Measurements from ENCODE around the gene RNF208.

DNA sequence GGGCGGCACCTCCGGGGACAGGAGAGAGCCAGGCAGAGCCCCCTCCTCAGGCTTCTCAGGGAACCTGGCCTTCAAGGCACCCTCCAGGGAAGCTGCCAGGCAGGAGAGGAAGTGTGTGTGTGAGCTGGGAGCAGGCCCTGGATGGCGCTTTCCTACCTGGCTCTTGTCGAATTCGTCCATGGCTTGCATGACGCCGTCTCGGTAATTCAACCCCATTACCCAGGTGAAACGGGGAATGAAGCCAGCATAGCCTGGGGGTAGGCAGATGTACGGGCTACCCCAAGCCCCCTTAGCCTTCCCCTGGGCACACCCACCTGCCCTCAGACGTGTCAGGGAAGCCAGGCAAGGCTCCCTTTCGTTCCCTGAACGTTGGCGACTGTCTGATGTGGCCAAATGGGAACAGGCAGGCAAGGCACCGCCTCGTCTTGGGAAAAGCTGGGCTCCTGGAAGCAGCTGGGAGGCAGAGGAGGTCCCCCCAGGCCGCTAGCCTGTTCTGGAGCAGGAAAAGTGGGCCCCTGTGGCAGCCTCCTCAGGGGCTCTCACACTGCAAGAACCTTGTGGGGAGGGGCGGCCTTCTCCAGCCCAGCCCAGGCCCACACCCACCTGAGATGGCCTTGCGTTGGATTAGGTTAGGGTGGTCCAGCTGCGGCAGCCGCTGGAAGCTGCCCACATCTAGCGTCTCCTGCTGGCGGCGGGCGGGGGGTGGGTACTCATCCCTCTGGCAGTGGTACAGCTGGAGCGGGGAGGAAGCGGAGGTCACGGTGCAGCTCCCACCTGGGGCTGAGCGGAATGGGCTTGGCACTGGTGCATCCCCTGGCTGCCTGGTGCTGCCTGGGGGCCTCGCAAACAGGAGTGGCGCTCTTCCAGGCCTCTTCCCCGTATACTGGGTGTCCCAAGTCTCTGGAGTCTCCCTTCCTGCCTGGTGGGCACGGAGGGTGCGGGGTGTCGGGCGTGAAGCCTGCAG, 22.7 kb upstream of the RNF208 start:
- TF ChIP-seq EZH2 (IDR thresholded peaks at IDR 0.05; ENCODE audit: low read depth), result no peak
- TF ChIP-seq, protein P1, sequence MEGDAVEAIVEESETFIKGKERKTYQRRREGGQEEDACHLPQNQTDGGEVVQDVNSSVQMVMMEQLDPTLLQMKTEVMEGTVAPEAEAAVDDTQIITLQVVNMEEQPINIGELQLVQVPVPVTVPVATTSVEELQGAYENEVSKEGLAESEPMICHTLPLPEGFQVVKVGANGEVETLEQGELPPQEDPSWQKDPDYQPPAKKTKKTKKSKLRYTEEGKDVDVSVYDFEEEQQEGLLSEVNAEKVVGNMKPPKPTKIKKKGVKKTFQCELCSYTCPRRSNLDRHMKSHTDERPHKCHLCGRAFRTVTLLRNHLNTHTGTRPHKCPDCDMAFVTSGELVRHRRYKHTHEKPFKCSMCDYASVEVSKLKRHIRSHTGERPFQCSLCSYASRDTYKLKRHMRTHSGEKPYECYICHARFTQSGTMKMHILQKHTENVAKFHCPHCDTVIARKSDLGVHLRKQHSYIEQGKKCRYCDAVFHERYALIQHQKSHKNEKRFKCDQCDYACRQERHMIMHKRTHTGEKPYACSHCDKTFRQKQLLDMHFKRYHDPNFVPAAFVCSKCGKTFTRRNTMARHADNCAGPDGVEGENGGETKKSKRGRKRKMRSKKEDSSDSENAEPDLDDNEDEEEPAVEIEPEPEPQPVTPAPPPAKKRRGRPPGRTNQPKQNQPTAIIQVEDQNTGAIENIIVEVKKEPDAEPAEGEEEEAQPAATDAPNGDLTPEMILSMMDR (conservative IDR thresholded peaks at IDR 0.05), result no peak
